NCI-H748 treated with DMSO at 0.1 percent for 48 hours (cell line): ENCODE results near the gene CXCL12.

Experiments used
- DNase-seq: peaks from one replicate; lab custom pipeline; 2025; lab: John Stamatoyannopoulos, UW

The CXCL12 gene

DNA sequence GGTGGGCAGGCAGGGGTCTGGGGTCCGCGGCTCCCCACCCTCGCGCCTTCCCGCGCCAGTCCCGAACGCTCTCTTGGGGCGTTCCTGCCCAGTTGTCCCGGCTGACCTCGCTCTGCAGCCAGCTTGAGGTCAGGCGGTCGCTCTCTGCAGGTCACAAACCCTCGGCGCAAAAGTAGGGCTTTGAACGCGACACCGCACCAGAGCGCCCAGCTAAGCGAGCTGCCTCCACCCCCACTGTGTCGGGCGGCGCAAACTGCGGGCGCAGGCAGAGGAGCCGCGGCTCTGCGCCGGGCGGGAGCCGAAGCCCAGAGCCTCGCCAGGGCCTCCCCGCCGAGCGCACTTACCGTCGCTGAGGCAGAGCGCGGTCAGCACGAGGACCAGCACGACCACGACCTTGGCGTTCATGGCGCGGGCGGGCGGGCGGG is 284 bp downstream of the CXCL12 start:
- DNase-seq: no peak

DNA sequence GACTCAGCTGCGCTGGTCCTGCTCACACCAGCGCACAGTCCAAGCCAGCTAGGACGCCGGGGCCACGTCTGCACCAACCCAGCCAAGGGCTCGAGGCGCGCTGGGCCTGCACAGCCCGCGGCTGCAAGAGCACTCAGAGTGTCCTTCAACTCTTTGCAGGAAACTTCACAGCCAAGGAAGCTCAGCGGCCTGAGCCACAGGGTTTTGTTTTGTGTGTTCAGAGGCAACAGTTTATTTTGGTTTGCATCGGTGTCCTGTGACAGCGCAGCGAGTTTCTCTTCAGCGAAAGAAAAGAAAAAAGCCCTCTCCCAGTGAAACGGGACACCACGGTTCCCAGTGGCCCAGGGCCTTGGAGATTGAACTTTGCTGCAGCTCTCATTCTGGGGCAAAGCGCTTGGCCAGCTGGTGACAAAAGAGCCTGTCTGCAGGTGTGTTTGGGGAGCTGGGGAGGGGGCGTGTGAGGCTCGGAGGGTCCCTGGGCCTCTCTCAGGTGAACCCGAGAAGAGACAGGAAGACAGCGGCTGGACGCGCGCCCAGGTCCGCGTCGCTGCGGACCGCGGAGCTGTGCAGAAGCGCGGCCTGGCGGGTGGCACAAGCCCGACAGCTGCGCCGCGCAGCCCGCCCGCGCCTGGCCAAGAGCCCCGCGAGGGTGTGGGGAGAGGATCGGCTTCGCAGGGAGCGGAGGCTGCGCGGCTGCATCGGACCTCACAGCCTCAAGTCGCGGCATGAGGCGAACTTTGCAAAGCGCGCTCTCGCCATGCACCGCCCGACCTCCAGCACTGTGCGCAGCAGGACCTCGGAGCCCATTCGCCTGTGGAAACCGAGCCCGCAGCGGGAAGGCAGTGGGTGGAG is 922 bp downstream of the CXCL12 start:
- no peak for DNase-seq

DNA sequence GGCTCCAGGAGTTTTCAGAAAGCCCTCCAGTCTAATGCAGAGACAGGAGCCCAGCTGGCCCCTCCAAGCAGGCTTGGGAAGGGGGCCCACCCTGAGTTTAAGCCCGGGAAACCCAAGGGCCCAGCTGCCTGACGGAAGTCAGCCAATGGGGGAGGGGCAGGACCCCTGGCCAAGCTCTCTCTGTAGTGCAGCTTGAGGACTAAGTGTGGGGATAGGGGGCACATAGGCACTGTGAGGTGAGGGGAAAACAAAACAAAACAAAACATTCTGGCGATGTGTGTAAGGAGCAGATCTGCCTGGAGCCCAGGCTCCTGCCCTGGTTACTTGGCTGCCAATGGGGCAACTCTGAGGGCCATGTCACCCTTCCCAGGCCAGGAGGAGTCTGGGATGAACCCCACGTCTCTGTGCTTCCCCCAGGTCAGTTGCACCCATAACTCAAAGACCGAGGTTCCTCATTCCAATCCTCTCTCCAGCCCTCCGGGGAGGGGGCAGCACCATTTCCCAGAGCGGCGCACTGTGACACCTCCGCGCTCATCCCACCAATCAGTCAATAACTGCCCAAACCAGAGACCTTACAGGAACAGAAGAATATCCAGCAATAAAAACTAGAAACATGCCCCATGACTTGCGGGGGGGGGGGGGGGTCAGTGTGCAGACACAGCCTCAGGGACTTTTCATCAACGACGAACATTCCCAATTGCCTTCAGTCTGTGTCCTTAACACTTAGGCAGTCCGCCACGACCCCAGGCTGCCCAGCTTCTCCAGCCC is 1.7 kb downstream of the CXCL12 start:
- no peak for DNase-seq

DNA sequence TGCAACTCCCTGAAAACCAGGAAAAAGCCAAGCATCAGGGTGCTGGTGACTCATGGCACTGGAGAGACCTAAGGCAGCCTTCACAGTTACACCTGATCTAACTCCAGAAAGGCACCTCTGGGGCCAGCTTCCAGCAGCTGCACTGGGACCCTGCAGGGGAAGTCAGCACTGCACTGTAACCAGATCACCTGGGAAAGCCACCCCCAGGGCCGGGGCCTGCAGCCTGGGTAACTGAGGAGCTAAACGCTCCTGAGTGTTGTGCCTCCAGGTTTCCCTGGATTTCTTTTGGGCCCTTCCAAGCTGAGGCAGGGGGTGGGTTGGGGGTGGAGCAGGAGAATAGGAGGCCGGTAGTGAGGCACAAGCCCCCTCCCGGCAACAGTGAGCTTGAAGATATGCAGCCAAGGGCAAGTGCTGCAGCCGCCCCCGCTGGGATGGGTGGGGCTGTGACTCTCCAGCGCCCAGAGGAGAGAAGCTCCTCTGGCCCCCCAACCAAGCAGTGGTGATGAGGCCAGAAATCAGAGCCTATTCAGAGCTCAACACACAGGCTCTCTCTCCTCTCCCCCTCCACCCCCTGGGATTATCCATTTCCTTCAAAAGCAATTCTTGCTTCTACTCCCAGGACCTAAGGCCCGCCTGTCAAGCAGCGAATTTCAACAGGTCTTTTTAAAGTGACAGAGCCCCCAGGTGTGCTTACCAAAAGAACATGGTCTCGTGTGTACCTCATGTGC is 2.6 kb downstream of the CXCL12 start:
- DNase-seq: no peak

DNA sequence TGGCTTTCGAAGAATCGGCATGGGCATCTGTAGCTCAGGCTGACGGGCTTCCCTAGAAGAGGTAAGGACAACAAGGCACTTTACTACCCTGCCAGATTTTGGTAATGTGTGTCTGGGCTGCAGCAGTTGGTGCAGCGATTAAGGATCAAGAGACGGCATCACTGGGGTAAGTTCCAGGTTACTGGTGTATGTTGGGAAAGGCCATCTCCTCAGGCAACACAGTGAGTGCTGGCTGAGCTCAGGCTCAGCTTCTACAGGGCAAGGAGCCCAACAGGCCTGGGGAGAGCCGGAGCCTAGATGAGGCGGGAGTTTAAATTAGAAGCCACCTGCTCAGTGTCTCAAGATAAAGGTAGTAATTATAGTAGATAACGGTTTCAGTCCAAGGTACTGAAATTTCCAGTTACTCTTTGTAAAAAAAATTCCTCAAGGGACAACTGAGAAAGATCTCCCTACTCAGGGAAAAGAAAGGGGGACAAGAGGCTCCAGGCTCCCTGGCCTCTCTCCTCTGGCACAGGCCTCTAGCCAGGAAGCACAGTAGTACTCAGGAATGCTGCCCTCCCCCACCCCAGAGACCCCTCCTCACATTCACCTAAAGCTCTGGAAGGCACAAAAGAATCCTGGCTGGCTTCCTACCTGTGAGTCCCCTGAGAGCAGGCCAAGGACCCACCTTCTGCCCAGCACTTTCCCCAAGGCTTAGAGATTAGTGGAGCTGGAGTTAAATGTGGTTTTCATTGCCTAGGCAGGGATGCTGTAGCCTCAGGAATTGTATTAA is 3.9 kb downstream of the CXCL12 start:
- no peak for DNase-seq

- DNase-seq: no peak
Observed at GRCh38 chr10:44379907-44380306, 5.0 kb downstream of the CXCL12 start.

DNA sequence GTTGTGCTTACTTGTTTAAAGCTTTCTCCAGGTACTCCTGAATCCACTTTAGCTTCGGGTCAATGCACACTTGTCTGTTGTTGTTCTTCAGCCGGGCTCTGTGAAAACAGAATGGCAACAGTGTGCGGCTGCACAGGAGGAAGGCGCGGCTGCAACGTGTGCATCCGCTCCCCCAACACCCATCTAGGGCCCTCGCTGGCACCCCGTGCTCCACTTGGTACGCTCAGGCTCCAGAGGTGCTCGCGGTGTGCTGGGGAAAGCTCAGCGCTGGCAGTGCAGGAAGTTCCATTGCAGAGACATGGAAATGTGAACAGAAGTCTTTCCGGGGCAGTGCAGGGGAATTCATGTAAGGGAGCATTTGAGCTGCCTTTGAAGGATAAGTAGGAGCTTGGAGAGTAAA is 6.3 kb downstream of the CXCL12 start:
- no peak for DNase-seq

GRCh38 chr10:44377651-44378310 is 7.1 kb downstream of the CXCL12 start:
- no peak for DNase-seq

DNA sequence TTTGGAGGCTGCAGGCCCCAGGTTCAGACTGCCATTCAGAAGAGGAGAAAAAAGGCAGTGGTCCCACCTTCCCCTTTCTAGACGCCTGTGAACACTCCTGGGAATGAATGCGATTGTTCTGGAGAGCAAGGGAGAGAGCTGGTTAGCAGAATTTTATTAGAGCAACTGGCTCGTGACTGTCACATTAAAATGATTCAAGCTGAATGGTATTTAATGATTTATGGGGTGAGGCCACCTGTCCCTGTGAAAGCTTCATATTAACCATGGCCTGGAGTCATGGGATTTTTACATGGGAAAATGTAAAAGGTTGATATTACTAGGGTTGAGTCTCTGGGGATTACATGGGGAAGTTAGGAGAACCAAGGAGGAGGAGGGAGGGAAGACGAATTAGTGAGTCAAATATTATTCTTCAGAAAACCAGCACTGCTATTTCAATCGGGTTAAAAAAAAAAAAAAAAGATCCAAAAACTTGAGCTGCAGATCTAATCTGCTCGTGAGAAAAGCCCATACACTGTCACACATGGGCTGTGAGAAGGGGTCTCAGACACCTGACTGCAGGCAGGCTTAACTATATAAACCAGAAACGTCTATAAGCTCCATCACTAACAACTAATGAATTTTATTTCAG is 8.3 kb downstream of the CXCL12 start:
- DNase-seq: no peak

- no peak for DNase-seq
Observed at GRCh38 chr10:44374155-44374554, 10.7 kb downstream of the CXCL12 start.

DNA sequence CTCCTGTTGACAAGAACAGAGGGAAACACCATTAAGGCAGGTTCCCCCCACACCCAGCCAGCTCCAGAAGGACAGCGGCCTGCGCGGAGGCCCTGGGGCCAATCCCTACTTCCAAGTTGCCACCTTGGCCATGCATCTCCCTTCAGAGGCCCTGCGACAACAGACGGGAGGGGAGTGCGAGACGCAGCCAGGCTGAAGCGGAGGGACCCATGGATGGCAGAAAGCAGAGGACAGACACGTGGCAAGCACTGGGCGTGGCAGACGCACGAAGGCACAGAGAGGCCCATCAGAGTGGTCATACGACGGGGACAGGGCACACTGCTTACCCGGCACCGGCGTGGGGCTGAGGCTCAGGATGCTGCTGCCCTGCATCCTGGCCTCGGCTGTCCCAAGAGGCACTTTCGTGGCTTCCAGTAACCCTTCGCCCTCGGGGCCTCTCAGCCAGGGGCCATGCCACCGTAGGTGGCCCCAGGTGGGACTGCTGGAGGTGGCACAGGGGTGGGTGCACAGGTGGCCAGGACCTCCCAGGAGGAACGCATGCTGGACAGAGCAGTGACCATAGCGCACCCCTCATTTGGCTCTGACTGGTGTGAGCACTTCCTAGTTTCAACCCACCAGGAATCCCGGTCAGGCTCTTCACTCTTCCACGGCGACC is 11.4 kb downstream of the CXCL12 start:
- no peak for DNase-seq

GRCh38 chr10:44372181-44372580 is 12.7 kb downstream of the CXCL12 start:
- no peak for DNase-seq

DNA sequence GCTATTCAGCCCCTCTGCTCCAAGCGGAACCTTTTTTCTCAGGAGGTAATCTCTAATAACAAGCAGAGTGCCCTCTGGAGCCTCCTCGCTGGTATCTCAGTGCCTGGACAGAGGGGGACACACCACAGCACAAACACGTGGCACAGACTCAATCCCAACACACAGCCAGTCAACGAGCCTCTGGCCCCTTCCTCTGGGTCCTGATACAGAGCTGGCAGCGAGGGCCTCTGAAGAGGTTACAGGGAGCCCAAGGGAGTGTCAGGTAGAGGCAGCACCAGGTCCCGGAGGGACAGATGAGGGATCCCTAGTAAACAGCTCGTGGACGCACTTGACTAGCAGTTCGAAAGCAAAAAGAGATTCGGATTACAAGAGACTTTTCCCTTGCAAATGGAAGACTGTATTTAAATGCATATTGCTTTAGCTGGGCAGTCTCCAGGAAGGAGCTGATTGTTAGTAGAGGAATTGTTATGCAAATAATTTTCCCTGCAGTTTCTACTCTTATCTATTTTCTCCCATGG is 14.1 kb downstream of the CXCL12 start:
- no peak for DNase-seq

GRCh38 chr10:44369854-44370253 is 15.0 kb downstream of the CXCL12 start:
- no peak for DNase-seq

- DNase-seq: no peak
Observed at GRCh38 chr10:44369296-44369695, 15.6 kb downstream of the CXCL12 start.

DNA sequence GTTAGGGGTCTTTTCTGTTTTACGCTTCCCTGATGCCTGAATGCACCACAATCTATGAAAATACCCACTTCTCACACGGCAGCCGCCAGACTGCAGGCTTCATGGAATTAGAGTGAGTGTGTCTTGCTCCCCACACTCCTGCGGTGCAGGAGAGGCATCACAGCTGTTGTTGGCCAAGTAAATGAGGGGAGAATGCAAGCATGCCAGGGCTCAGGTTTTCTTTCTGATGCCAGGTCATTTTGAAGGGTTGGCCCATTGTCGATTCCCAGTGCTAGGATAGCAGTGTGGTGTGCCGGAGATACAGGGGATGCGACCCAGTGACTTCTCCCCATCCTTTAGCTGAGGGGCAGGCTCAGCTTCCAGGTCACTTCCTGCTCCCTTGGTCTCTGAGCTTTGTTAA is 16.3 kb downstream of the CXCL12 start:
- DNase-seq: no peak

- DNase-seq: no peak
Observed at GRCh38 chr10:44366941-44367630, 17.8 kb downstream of the CXCL12 start.

DNA sequence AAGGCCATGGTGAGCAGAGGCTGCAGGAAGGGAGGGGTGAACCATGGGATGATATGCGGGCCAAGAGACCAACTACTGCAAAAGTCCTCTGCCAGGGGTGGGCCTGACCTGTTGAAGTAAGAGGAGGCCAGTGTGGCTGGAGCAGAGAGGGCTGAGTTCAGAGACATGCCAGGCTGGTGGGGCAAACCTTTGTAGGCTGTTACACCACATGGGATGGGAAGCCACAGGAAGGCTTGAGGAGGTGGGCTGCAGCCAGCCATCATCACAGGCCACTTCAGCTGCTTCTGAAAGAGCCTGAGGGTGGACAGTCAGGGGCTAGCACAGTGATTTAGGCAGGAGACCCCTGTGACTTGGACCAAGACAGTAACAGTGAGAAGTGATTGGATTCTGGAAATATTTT is 20.3 kb downstream of the CXCL12 start:
- no peak for DNase-seq

DNA sequence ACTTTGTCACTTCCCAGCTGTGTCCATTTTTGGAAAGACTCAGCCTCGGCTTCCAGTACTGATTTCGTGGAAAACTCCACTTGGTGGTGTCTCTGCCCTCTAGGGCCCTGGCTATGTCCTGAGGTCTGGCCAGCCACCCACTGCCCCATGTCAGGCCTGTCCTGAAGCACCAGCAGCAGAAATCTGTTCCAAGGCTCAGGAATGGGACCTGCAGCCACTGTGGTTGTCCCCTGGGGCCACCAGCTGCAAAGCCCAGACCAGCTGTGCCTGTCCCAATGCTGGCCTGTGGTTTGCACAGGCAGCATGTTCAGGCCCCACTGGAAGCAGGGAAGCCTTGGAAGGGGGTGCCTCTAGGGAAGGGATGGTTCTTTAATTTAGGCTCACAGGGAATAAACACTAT is 21.2 kb downstream of the CXCL12 start:
- DNase-seq: no peak
